Smooth muscle cell of the umbilical artery (primary cell): ENCODE results near the gene SRGAP2C. TPM values are rescaled to one million over a fixed set of nuclear protein-coding genes. Genes with fewer than 3 reads are reported as not detected.

Source experiments
- total RNA-seq: library from RNA; depleted of rRNA; stranded (reverse); fragments of >200 nt; gene quantifications from 2 replicates; pipeline ENCODE4 v1.2.3, GENCODE V29; 2014

The SRGAP2C gene
- 23.6 and 24.9 TPM in 2 replicates for total RNA-seq

DNA sequence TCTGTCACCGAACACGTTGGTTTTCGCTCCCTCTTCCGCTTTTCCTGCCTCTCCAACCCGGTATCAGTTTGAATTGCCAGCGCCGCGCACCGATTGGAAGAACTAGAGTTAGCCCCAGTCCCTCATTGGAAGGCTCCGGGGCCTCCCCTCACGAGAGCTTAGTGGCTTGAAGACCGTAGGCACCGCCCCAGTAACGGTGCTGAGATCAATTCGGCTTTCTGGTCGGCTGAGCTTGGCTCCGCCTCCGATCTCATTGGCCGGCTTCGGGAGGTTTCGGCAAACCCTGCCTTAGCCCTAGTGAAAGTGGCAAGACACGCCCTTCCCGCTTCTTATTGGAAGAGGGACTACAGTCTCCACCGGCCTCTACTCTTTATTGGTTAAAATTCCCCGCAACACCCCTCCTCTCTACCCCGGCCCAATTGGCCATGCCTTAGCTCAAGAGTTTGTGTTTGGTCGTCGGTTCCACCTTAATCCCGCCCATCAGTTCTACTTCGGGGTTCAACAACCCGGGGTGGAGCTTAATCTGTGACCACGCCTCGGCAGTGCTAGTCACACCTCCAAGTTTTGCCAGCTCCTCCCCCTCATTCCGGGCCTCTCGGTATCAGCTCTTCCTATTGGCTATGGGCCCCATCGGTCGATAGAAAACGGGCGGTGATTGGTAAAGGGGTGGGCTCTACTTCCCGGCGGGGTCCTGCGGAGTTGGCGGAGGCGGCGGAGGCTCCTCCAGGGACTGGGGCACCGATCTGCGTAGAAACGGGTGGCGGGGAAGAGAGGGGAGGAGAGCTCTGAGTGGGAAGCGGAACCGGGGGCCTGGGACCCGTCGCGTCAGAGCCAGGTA is at the start of gene SRGAP2C, which contains the start of gene FAM72B:
SRGAP2C (plus strand) TSS at position 686 of the 838 bp plus-strand sequence. CDS start 2,472 bp downstream, outside the sequence.
FAM72B (minus strand) TSS at position 51 of the 838 bp plus-strand sequence. CDS start 851 bp downstream, outside the sequence.

Other genes with a start within 250 kb of the SRGAP2C start
- gene FAM72B, start 635 bp upstream of the SRGAP2C start, total RNA-seq = 0.30 and 2.5 TPM in 2 replicates